ENCODE data around the gene IER5L.

GRCh38 chr9:129128689-129129088 is 49.4 kb downstream of the IER5L start:
- TF ChIP-seq USF2 (CRISPR knock-in tag; IDR thresholded peaks at IDR 0.05) (no peak), CTCF (IDR thresholded peaks at IDR 0.05) (no peak), E2F1 (CRISPR knock-in tag; IDR thresholded peaks at IDR 0.05) (no peak), ATF6 (CRISPR knock-in tag; IDR thresholded peaks at IDR 0.05) (no peak), AFF4 (CRISPR knock-in tag; IDR thresholded peaks at IDR 0.05; ENCODE audit: borderline replicate concordance) (no peak), NFYB (CRISPR knock-in tag; conservative IDR thresholded peaks at IDR 0.05; ENCODE audit: low read depth) (no peak), ATF2 (CRISPR knock-in tag; IDR thresholded peaks at IDR 0.05; ENCODE audit: borderline replicate concordance, low read depth) (no peak)
